HEK293T (cell line): Measurements from ENCODE around the gene ANO10.

Experiments used
- BHLHE40 ChIP-seq: fragments of 450-650 bp; IDR thresholded peaks from 2 replicates; pipeline ENCODE4 v1.6.1; 2016; ENCODE audit warnings: mild to moderate bottlenecking, moderate library complexity, borderline replicate concordance
- FOXA1 ChIP-seq: fragments of 450-650 bp; IDR thresholded peaks from 2 replicates; pipeline ENCODE4 v1.6.1; 2016; ENCODE audit warnings: mild to moderate bottlenecking
- FOXK2 ChIP-seq: fragments of 450-650 bp; IDR thresholded peaks from 2 replicates; pipeline ENCODE4 v1.6.1; 2016; ENCODE audit warnings: mild to moderate bottlenecking
- FOXM1 ChIP-seq: fragments of 450-650 bp; IDR thresholded peaks from 2 replicates; pipeline ENCODE4 v1.6.1; 2017; ENCODE audit warnings: mild to moderate bottlenecking, borderline replicate concordance
- SP1 ChIP-seq: fragments of 450-650 bp; IDR thresholded peaks from 2 replicates; pipeline ENCODE4 v1.6.1; 2017
- TF ChIP-seq, protein P1 (sequence below): fragments of 450-650 bp; IDR thresholded peaks from 2 replicates; pipeline ENCODE4 v1.6.1; 2016

GRCh38 chr3:43365601-43366305 lies 256.1 kb downstream of the ANO10 start:
- TF ChIP-seq FOXA1 = no peak
- TF ChIP-seq FOXK2 = no peak
- TF ChIP-seq SP1 = no peak
- TF ChIP-seq, protein P1, sequence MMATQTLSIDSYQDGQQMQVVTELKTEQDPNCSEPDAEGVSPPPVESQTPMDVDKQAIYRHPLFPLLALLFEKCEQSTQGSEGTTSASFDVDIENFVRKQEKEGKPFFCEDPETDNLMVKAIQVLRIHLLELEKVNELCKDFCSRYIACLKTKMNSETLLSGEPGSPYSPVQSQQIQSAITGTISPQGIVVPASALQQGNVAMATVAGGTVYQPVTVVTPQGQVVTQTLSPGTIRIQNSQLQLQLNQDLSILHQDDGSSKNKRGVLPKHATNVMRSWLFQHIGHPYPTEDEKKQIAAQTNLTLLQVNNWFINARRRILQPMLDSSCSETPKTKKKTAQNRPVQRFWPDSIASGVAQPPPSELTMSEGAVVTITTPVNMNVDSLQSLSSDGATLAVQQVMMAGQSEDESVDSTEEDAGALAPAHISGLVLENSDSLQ = no peak
- TF ChIP-seq FOXM1 = no peak
- TF ChIP-seq BHLHE40 = no peak
